GM11168 (cell line): ENCODE measurements around the gene MRPS24.
"Not testable (repeated sequence)": the region's sequence is repeated elsewhere in the genome, so short reads cannot be mapped to it uniquely, and the experiment has no call there.

Experiments used
- in situ Hi-C: fragments of 300-500 bp; cut with MboI; formaldehyde crosslinking; loops from one replicate; pipeline ENCODE4 v1.12.0; 2022; ENCODE audit warnings: low sequenced_read_pairs; ENCODE audit not compliant: unreplicated experiment

The MRPS24 gene

GRCh38 chr7:43844257-43844656 is 25.1 kb downstream of the MRPS24 start:
- in situ Hi-C loops: loop anchor here (5.0 kb wide), 1 partner anchor 117 kb away; the partner anchor contains the start of gene COA1

GRCh38 chr7:43843296-43843695 is 26.0 kb downstream of the MRPS24 start:
- in situ Hi-C loops: loop anchor here (5.0 kb wide), 1 partner anchor 116 kb away; the partner anchor contains the start of gene COA1

- in situ Hi-C loops: loop anchor here (5.0 kb wide), 1 partner anchor 256 kb away; the partner anchor contains the start of gene STK17A
Observed at GRCh38 chr7:43838201-43838658, 31.1 kb downstream of the MRPS24 start.

GRCh38 chr7:43834463-43835251 is 34.7 kb downstream of the MRPS24 start:
- in situ Hi-C loops: loop anchor here (5.0 kb wide), 1 partner anchor 252 kb away; the partner anchor contains the start of gene STK17A

GRCh38 chr7:43830917-43831316 is 38.4 kb downstream of the MRPS24 start:
- in situ Hi-C loops: not testable (repeated sequence)

- in situ Hi-C loops: no loop called here
Observed at GRCh38 chr7:43825391-43825808, 43.9 kb downstream of the MRPS24 start.

- in situ Hi-C loops: no loop called here
Observed at GRCh38 chr7:43824963-43825362, 44.4 kb downstream of the MRPS24 start.

- in situ Hi-C loops: not testable (repeated sequence)
Observed at GRCh38 chr7:43824513-43824912, 44.8 kb downstream of the MRPS24 start.

GRCh38 chr7:43823941-43824340 is 45.4 kb downstream of the MRPS24 start:
- in situ Hi-C loops: no loop called here

- in situ Hi-C loops: not testable (repeated sequence)
Observed at GRCh38 chr7:43823425-43823824, 45.9 kb downstream of the MRPS24 start.
